ENCODE measurements around the gene IP6K3. TPM values are rescaled to one million over a fixed set of nuclear protein-coding genes. Genes with fewer than 3 reads are reported as not detected.

Gene IP6K3
- polyA plus RNA-seq, 1 of the 3 experiments (the other 2 are of a cell fraction), result 0.21 TPM

DNA sequence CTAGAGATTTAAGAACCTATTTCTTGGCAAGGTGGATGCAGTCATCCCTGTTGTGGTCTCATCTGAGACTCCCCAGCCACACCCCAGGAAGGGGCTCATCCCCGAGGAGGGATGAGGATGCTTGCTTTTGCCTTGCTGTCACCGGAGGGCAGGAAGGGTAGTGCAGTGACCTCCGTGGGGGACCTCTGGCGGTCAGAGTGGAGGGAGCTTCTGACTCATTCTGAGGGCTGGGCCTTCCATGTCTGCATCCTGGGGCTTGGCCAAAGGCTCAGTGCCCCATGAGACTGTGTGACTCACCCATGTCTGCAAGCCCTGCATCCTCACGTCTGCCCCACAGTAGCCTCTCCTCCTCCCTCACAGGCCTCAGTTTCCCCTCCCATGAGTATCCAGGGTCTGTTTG lies 73.9 kb downstream of the IP6K3 start (continued):
- TF ChIP-seq EZH2phosphoT487 (IDR thresholded peaks at IDR 0.05; ENCODE audit: borderline replicate concordance, low read depth) (no peak), SMC3 (IDR thresholded peaks at IDR 0.05; ENCODE audit: low read depth, low read length) (peak; percentile 59), RAD21 (IDR thresholded peaks at IDR 0.05; ENCODE audit: low read length) (peak; percentile 51), RXRA (IDR thresholded peaks at IDR 0.05; ENCODE audit: borderline replicate concordance, low read depth) (peak; percentile 51; the same call in 1 of the 2 replicates), TCF12 (IDR thresholded peaks at IDR 0.05) (peak; percentile 52; the same call in 1 of the 2 replicates), NFIC (IDR thresholded peaks at IDR 0.05; ENCODE audit: borderline replicate concordance) (peak; percentile 68; the same call in 1 of the 2 replicates), MXI1 (IDR thresholded peaks at IDR 0.05; ENCODE audit: low read depth, low read length) (no peak), YY1 (IDR thresholded peaks at IDR 0.05; ENCODE audit: low read depth) (no peak)
- TF ChIP-seq, protein P1, sequence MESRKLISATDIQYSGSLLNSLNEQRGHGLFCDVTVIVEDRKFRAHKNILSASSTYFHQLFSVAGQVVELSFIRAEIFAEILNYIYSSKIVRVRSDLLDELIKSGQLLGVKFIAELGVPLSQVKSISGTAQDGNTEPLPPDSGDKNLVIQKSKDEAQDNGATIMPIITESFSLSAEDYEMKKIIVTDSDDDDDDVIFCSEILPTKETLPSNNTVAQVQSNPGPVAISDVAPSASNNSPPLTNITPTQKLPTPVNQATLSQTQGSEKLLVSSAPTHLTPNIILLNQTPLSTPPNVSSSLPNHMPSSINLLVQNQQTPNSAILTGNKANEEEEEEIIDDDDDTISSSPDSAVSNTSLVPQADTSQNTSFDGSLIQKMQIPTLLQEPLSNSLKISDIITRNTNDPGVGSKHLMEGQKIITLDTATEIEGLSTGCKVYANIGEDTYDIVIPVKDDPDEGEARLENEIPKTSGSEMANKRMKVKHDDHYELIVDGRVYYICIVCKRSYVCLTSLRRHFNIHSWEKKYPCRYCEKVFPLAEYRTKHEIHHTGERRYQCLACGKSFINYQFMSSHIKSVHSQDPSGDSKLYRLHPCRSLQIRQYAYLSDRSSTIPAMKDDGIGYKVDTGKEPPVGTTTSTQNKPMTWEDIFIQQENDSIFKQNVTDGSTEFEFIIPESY (IDR thresholded peaks at IDR 0.05; ENCODE audit: borderline replicate concordance, low read depth), result no peak

DNA sequence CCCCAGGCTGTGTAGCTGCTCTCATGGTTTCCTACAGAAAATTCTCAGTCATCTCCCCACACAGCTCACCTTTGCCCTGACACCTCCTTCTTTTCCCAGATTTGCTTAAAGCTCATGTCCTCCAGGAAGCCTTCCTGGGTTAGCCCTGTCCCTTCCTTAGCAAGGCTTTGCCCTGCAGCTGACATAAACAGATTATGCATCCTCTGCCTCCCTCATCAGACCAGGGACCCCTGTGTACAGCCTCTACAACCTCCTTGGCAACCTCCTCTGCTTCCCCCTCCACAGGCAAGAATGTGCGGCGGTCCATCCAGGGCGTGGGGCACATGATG lies 75.0 kb downstream of the IP6K3 start:
- Histone ChIP-seq H3K4me2 (no peak overlapping the region), H3K9me3 (no peaks in the 10 kb centered on the region), H3K27me3 (ENCODE audit: insufficient read depth) (no peaks in the 10 kb centered on the region), H4K20me1 (ENCODE audit: insufficient read depth) (no peaks in the 10 kb centered on the region), H3K4me3 (ENCODE audit: low read depth in 2 of 2, low read length in 1 of 2) (no peak overlapping the region), H3K79me2 (ENCODE audit: insufficient read depth) (no peaks in the 10 kb centered on the region), H3F3A (replicated peaks; ENCODE audit: insufficient read depth) (no peaks in the 10 kb centered on the region), H3K4me1 (ENCODE audit: control insufficient read depth in 1 of 2, insufficient read depth in 2 of 2, low read depth in 1 of 2, low read length in 1 of 2) (peaks cover 0 to 4% of the 10 kb centered on the region in 2 experiments; a peak in 3 of 4 replicates), H3K36me3 (replicated peaks in 1 of 2; ENCODE audit: control insufficient read depth in 1 of 2, insufficient read depth in 2 of 2, low read length in 1 of 2) (no peaks in the 10 kb centered on the region), H2AFZ (ENCODE audit: low read depth) (no peak overlapping the region), H3K27ac (ENCODE audit: low read depth in 2 of 2, low read length in 1 of 2) (no peak overlapping the region), H3K9me2 (no peaks in the 10 kb centered on the region), H3K9ac (no peak overlapping the region)
- 100% methylated on average over 3 of the region's 3 CpGs for WGBS (ENCODE audit: low lambda C conversion rate)
- no peak for DNase-seq
- TF ChIP-seq GABPA (IDR thresholded peaks at IDR 0.05; ENCODE audit: low read depth) (no peak), MEF2A (IDR thresholded peaks at IDR 0.05; ENCODE audit: borderline replicate concordance, low read depth) (no peak), JUND (IDR thresholded peaks at IDR 0.05) (no peak), NRF1 (IDR thresholded peaks at IDR 0.05; ENCODE audit: low read depth, low read length) (no peak), FOSL2 (IDR thresholded peaks at IDR 0.05; ENCODE audit: borderline replicate concordance, low read depth) (no peak), TAF1 (IDR thresholded peaks at IDR 0.05; ENCODE audit: borderline replicate concordance, low read depth, low read length) (no peak), POLR2AphosphoS5 (IDR thresholded peaks at IDR 0.05; ENCODE audit: low read depth, low read length) (no peak), TCF12 (IDR thresholded peaks at IDR 0.05) (no peak), YY1 (IDR thresholded peaks at IDR 0.05; ENCODE audit: low read depth) (no peak)
- TF ChIP-seq, protein P2, sequence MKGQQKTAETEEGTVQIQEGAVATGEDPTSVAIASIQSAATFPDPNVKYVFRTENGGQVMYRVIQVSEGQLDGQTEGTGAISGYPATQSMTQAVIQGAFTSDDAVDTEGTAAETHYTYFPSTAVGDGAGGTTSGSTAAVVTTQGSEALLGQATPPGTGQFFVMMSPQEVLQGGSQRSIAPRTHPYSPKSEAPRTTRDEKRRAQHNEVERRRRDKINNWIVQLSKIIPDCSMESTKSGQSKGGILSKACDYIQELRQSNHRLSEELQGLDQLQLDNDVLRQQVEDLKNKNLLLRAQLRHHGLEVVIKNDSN (IDR thresholded peaks at IDR 0.05; ENCODE audit: borderline replicate concordance, low read depth), result no peak
- TF ChIP-seq, protein P3, sequence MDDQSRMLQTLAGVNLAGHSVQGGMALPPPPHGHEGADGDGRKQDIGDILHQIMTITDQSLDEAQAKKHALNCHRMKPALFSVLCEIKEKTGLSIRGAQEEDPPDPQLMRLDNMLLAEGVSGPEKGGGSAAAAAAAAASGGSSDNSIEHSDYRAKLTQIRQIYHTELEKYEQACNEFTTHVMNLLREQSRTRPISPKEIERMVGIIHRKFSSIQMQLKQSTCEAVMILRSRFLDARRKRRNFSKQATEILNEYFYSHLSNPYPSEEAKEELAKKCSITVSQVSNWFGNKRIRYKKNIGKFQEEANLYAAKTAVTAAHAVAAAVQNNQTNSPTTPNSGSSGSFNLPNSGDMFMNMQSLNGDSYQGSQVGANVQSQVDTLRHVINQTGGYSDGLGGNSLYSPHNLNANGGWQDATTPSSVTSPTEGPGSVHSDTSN (IDR thresholded peaks at IDR 0.05), result no peak
- TF ChIP-seq, protein P1 (IDR thresholded peaks at IDR 0.05; ENCODE audit: borderline replicate concordance, low read depth), result no peak
- TF ChIP-seq, protein P4, sequence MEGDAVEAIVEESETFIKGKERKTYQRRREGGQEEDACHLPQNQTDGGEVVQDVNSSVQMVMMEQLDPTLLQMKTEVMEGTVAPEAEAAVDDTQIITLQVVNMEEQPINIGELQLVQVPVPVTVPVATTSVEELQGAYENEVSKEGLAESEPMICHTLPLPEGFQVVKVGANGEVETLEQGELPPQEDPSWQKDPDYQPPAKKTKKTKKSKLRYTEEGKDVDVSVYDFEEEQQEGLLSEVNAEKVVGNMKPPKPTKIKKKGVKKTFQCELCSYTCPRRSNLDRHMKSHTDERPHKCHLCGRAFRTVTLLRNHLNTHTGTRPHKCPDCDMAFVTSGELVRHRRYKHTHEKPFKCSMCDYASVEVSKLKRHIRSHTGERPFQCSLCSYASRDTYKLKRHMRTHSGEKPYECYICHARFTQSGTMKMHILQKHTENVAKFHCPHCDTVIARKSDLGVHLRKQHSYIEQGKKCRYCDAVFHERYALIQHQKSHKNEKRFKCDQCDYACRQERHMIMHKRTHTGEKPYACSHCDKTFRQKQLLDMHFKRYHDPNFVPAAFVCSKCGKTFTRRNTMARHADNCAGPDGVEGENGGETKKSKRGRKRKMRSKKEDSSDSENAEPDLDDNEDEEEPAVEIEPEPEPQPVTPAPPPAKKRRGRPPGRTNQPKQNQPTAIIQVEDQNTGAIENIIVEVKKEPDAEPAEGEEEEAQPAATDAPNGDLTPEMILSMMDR (IDR thresholded peaks at IDR 0.05), result no peak
- TF ChIP-seq, protein P5, sequence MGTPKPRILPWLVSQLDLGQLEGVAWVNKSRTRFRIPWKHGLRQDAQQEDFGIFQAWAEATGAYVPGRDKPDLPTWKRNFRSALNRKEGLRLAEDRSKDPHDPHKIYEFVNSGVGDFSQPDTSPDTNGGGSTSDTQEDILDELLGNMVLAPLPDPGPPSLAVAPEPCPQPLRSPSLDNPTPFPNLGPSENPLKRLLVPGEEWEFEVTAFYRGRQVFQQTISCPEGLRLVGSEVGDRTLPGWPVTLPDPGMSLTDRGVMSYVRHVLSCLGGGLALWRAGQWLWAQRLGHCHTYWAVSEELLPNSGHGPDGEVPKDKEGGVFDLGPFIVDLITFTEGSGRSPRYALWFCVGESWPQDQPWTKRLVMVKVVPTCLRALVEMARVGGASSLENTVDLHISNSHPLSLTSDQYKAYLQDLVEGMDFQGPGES (IDR thresholded peaks at IDR 0.05; ENCODE audit: low read depth, low read length), result no peak
- ChIA-PET CTCF (interaction anchor here (0.8 to 1.4 kb wide), 2 partner anchors 11 to 34 kb away, joined by 3 read pairs; no protein-coding TSS in a partner anchor), POLR2A (no interaction called here)

Data from SK-N-SH (cell line).